Measurements from ENCODE around the gene PRAC1.

The PRAC1 gene

DNA sequence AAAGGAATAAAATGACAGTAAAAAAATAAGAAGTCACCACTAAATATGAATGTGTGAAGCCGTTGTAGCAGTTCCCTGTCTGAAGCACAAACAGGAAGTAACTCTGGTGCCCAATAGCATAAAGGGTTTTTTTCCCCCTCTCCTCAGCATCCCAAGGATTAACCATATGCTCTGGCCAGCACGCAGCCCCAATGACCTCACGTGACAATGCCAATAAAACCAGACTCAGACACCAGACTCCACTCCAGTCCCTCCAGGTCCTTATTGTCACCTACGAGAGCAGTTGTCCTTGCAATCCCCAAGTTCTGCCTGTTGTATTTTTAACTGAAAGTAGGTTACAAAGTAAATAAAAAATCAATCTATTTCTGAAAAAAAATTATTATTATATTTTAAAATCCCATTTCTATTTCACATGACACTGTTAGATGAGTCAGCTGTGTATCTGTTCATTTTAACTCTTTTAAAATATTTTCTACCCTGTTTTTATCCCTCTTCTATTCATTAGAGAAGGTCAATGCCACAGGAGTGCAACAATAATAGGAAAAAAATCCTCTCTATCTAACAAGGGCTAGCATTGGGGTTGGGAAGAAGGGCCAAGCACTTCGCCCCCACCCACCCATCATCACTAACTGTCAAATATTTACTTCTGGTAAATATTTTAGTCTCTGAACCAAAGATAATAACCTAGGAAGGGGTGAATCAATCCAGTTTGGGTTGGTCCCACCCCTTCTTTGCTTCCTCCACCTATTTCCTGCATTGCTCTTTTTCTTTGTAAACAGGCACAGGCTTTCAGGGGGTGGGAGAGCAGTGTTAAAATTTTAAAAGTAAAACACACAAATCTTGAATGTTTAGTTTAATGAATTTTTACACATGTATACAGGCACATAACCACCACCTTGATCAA is 6.6 kb downstream of the PRAC1 start:
- TF ChIP-seq, protein P1, sequence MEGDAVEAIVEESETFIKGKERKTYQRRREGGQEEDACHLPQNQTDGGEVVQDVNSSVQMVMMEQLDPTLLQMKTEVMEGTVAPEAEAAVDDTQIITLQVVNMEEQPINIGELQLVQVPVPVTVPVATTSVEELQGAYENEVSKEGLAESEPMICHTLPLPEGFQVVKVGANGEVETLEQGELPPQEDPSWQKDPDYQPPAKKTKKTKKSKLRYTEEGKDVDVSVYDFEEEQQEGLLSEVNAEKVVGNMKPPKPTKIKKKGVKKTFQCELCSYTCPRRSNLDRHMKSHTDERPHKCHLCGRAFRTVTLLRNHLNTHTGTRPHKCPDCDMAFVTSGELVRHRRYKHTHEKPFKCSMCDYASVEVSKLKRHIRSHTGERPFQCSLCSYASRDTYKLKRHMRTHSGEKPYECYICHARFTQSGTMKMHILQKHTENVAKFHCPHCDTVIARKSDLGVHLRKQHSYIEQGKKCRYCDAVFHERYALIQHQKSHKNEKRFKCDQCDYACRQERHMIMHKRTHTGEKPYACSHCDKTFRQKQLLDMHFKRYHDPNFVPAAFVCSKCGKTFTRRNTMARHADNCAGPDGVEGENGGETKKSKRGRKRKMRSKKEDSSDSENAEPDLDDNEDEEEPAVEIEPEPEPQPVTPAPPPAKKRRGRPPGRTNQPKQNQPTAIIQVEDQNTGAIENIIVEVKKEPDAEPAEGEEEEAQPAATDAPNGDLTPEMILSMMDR (IDR thresholded peaks at IDR 0.05) = no peak
- Mint-ChIP-seq H3K36me3 (ENCODE audit: low read depth) (no peaks in the 10 kb centered on the region), H3K4me1 (peaks cover 32% of the 10 kb centered on the region), H3K27me3 (ENCODE audit: low read depth, poor library complexity) (peaks cover 74% of the 10 kb centered on the region), H3K4me3 (no peak overlapping the region), H3K27ac (no peak overlapping the region), H3K9me3 (no peaks in the 10 kb centered on the region)
- no peak for DNase-seq

DNA sequence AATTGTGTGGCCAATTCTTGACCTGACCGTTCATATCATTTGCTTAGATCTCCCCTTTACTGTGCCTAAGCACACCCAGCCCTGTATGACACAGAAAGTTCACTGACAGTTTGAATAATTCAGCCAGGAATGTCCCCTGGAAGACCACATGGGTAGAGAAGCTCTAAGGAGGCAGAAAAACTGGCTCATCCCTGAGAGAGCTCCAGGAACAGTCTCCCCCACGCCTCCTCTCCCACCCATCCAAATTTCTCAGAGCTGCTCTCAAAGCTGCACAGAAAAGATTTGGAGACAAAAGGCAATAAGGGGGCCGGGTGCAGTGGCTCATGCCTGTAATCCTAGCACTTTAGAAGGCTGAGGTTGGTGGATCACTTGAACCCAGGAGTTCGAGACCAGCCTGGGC is 11.2 kb downstream of the PRAC1 start:
- TF ChIP-seq, protein P1 (IDR thresholded peaks at IDR 0.05) = no peak
- Mint-ChIP-seq H3K4me1 (peaks cover 15% of the 10 kb centered on the region), H3K27ac (no peak overlapping the region), H3K4me3 (no peak overlapping the region), H3K27me3 (ENCODE audit: low read depth, poor library complexity) (peaks cover 48% of the 10 kb centered on the region), H3K9me3 (no peaks in the 10 kb centered on the region), H3K36me3 (ENCODE audit: low read depth) (peaks cover 12% of the 10 kb centered on the region)
- no peak for DNase-seq

DNA sequence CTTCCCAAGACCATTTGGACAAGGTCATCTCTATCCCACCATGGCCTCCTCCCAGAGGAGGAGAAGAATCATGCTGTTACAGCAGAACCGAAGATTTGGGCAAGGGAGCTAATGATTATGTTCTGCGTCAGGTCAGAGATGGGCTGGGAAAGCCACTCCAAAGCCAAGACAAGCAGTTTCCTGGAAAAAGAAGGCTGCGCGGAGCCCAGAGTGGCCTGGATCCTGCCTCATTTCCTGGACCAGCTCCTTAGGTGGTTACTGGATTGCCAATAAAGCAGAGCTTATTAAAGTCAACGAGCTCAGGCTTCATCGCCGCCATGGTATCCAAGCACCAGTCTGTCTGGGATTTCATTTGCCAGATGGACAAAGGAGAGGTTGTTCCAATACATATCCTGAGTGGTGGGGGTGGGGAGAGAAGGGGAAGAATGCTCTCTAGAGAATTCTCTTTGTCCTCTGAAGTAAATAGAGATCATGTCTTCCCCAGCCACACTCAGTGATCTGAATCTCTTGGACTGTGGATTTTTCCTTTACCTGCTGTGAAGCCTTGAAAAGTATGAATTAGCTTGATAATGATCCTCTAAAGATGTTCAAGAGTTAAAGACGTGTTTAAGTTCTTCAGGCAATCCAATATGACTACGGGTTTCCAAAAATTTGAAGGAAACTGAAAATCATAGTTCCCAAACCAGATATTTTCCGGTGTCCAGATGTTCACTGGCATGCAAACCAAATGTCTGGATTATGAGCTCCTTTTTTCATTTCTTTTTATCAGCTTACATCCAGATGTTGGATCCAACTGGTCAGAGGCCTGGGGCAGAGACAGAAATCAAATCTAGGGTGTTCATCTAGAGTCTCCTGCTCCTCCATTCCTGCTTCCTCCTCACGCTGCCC is 17.7 kb downstream of the PRAC1 start:
- TF ChIP-seq, protein P1 (IDR thresholded peaks at IDR 0.05) = no peak
- no peak for DNase-seq
- Mint-ChIP-seq H3K4me3 (no peak overlapping the region), H3K4me1 (peaks cover 14% of the 10 kb centered on the region), H3K36me3 (ENCODE audit: low read depth) (peaks cover 67% of the 10 kb centered on the region), H3K9me3 (no peaks in the 10 kb centered on the region), H3K27me3 (ENCODE audit: low read depth, poor library complexity) (peaks cover 29% of the 10 kb centered on the region), H3K27ac (no peak overlapping the region)

DNA sequence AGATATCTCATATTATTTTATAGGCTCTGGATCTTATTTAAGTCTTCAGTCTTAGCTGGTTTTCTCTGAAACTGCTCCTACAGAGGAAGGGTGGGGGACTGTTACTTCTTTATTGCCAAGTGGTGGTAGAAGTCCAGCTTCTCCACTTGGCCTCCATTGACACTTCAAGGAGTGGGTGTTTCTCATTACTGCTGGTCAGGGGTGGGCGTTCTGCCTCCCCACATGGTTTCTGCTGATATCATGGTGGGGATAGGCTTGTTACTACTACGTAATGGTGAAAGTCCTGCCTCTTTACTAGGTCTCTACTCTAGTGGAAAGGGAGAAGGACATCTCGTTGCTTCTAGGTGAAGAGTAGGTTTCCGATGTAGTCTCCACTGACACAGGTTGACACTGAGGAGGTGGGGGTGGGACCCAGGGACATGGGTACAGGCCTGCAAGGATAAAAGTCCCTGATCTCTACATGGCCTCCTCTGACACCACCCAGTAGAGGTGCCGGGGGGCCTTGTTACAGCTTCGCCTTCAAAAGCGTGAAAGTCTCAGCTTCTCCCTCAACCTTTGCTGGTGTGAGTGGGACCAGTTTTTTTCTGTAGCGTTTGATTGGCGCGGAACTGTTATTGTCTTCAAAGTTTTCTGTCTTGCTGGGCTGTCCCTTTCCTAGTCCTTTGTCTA is 20.3 kb downstream of the PRAC1 start:
- peaks cover 89% of the 10 kb centered on the region for H3K36me3 Mint-ChIP-seq (ENCODE audit: low read depth)
- no peak overlapping the region for H3K27ac Mint-ChIP-seq
- no peak overlapping the region for H3K4me3 Mint-ChIP-seq
- H3K27me3 Mint-ChIP-seq (ENCODE audit: low read depth, poor library complexity) = peaks cover 20% of the 10 kb centered on the region
- TF ChIP-seq, protein P1 (IDR thresholded peaks at IDR 0.05) = no peak
- H3K4me1 Mint-ChIP-seq = peaks cover 11% of the 10 kb centered on the region
- no peak for DNase-seq
- no peaks in the 10 kb centered on the region for H3K9me3 Mint-ChIP-seq

DNA sequence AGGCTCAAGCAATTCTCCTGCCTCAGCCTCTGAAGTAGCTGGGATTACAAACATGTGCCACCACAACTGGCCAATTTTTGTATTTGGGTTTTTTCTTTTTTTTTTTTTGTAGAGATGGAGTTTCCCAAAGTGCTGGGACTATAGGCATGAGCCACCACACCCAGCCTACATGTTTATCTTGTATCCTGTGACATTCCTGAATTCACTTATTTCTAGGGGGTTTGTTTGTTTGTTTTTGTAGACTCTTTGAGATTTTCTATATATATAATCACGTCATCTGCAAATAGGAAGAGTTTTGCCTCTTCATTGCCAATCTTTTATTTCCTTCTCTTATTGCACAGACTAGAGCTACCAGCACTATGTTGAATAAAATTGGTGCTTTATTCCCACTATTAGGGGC is 29.1 kb downstream of the PRAC1 start:
- Mint-ChIP-seq H3K27me3 (ENCODE audit: low read depth, poor library complexity) (peaks cover 21% of the 10 kb centered on the region), H3K27ac (no peak overlapping the region), H3K9me3 (peaks cover 26% of the 10 kb centered on the region), H3K4me3 (no peak overlapping the region), H3K36me3 (ENCODE audit: low read depth) (peaks cover 83% of the 10 kb centered on the region), H3K4me1 (no peaks in the 10 kb centered on the region)
- TF ChIP-seq, protein P1 (IDR thresholded peaks at IDR 0.05) = no peak
- no peak for DNase-seq

All from nephron progenitor cell (in vitro differentiated cells).